Measurements from ENCODE around the gene TACR2. TPM values are rescaled to one million over a fixed set of nuclear protein-coding genes. Genes with fewer than 3 reads are reported as not detected.
A peak's percentile ranks its signal among the peaks of the same experiment; 100 is the strongest.

Gene TACR2
- total RNA-seq, 2 experiments from 2014 or later: not detected

GRCh38 chr10:69459101-69459790 is 42.5 kb upstream of the TACR2 start:
- H3K27ac Mint-ChIP-seq: no peak overlapping the region
- no peaks in the 10 kb centered on the region for H3K9me3 Mint-ChIP-seq
- intact Hi-C loops (cut with micrococcal nuclease): loop anchor here (5.0 kb wide), 1 partner anchor 48 kb away; no protein-coding TSS in a partner anchor
- CTCF ChIA-PET: interaction anchor here (1.0 kb wide), 1 partner anchor 48 kb away, joined by 4 read pairs; no protein-coding TSS in a partner anchor
- no peak for TF ChIP-seq CTCF (IDR thresholded peaks at IDR 0.05)
- H3K4me1 Mint-ChIP-seq (ENCODE audit: low read depth): peaks cover 13% of the 10 kb centered on the region
- ATAC-seq (no peak), DNase-seq (no peak)
- H3K27me3 Mint-ChIP-seq: no peaks in the 10 kb centered on the region
- no peak overlapping the region for H3K4me3 Mint-ChIP-seq
- H3K36me3 Mint-ChIP-seq (ENCODE audit: low read depth): no peaks in the 10 kb centered on the region
- POLR2A ChIA-PET: no interaction called here

- H3K4me1 Mint-ChIP-seq (ENCODE audit: low read depth): peaks cover 13% of the 10 kb centered on the region
- ChIA-PET CTCF (interaction anchor here (1.0 kb wide), 1 partner anchor 49 kb away, joined by 4 read pairs; no protein-coding TSS in a partner anchor), POLR2A (no interaction called here)
- no peak overlapping the region for H3K4me3 Mint-ChIP-seq
- no peak for ATAC-seq
- no peaks in the 10 kb centered on the region for H3K9me3 Mint-ChIP-seq
- no peaks in the 10 kb centered on the region for H3K36me3 Mint-ChIP-seq (ENCODE audit: low read depth)
- no peak overlapping the region for H3K27ac Mint-ChIP-seq
- no peak for DNase-seq
- TF ChIP-seq CTCF (IDR thresholded peaks at IDR 0.05): no peak
- intact Hi-C loops (cut with micrococcal nuclease): loop anchor here (5.0 kb wide), 1 partner anchor 49 kb away; no protein-coding TSS in a partner anchor
- no peaks in the 10 kb centered on the region for H3K27me3 Mint-ChIP-seq
These were observed 41.8 kb upstream of the TACR2 start for GRCh38 chr10:69458430-69459100.

DNA sequence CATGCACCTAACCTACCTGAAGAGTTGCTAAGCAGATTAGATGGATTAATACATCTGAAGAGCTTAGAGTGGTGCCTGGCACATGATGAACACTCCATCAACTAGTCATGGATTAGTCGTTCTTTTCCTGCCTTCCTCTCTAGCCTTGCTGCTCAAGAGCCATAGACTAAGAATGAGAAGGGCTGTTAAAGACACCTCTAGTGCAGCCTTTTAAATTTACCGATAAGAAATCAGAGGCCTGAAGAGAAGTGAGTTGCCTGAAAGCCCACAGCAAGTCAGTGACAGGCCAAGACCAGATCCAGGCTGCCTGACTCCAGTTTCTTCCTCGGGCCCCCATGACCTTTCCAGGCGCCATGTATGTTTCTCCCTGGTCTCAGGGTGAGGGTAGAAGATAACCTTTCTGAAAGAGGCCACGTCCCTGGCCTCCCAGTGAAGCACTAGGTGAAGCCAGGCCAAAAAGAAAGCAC is 41.1 kb upstream of the TACR2 start:
- H3K4me3 Mint-ChIP-seq: no peak overlapping the region
- no peak for TF ChIP-seq CTCF (IDR thresholded peaks at IDR 0.05)
- CTCF ChIA-PET: interaction anchor here (1.5 kb wide), 1 partner anchor 57 kb away, joined by 3 read pairs; no protein-coding TSS in a partner anchor
- H3K27ac Mint-ChIP-seq: no peak overlapping the region
- peaks cover 9% of the 10 kb centered on the region for H3K4me1 Mint-ChIP-seq (ENCODE audit: low read depth)
- DNase-seq: no peak
- no peaks in the 10 kb centered on the region for H3K27me3 Mint-ChIP-seq
- POLR2A ChIA-PET: no interaction called here
- H3K36me3 Mint-ChIP-seq (ENCODE audit: low read depth): no peaks in the 10 kb centered on the region
- intact Hi-C loops (cut with micrococcal nuclease): loop anchor here (5.0 kb wide), 1 partner anchor 49 kb away; no protein-coding TSS in a partner anchor
- no peak for ATAC-seq
- H3K9me3 Mint-ChIP-seq: no peaks in the 10 kb centered on the region

GRCh38 chr10:69456880-69457693 is 40.4 kb upstream of the TACR2 start:
- no peaks in the 10 kb centered on the region for H3K36me3 Mint-ChIP-seq (ENCODE audit: low read depth)
- intact Hi-C loops (cut with micrococcal nuclease): loop anchor here (5.0 kb wide), 1 partner anchor 50 kb away; no protein-coding TSS in a partner anchor
- peaks cover 2% of the 10 kb centered on the region for H3K27me3 Mint-ChIP-seq
- no peak overlapping the region for H3K27ac Mint-ChIP-seq
- H3K4me1 Mint-ChIP-seq (ENCODE audit: low read depth): peaks cover 10% of the 10 kb centered on the region
- no peak for TF ChIP-seq CTCF (IDR thresholded peaks at IDR 0.05)
- ChIA-PET POLR2A (no interaction called here), CTCF (interaction anchor here (1.5 kb wide), 1 partner anchor 58 kb away, joined by 3 read pairs; no protein-coding TSS in a partner anchor)
- no peak overlapping the region for H3K4me3 Mint-ChIP-seq
- H3K9me3 Mint-ChIP-seq: no peaks in the 10 kb centered on the region
- DNase-seq (peak; percentile 16), ATAC-seq (no peak)
